Measurements from ENCODE around the gene DNAJC28. TPM values are rescaled to one million over a fixed set of nuclear protein-coding genes. Genes with fewer than 3 reads are reported as not detected.
"Not testable (repeated sequence)": the region's sequence is repeated elsewhere in the genome, so short reads cannot be mapped to it uniquely, and the experiment has no call there.

Gene DNAJC28
- total and polyA plus RNA-seq, 3 donors from 2014 or later, result 7.3 to 9.3 (median 9.3) TPM

- no peaks in the 10 kb centered on the region for H3K9me3 ChIP-seq
- TF ChIP-seq CTCF (IDR thresholded peaks at IDR 0.05) (no peak), POLR2A (IDR thresholded peaks at IDR 0.05) (no peak)
- no peaks in the 10 kb centered on the region for H3K27me3 ChIP-seq
- DNase-seq, result no peak
- H3K4me3 ChIP-seq, result no peak overlapping the region
- intact Hi-C loops (cut with DNase I; ENCODE audit: low total_unique reads), result no loop called here
- no peaks in the 10 kb centered on the region for H3K4me1 ChIP-seq
- no peak overlapping the region for H3K27ac ChIP-seq
- 89 to 100% methylated on average over 2 of the region's 2 CpGs for WGBS, 2 donors
- no peaks in the 10 kb centered on the region for H3K36me3 ChIP-seq (ENCODE audit: low read depth, missing control alignments)
These were observed 22.7 kb upstream of the DNAJC28 start for GRCh38 chr21:33514229-33514628.

GRCh38 chr21:33512481-33512880, 21.0 kb upstream of the DNAJC28 start:
- Histone ChIP-seq H3K4me1 (no peaks in the 10 kb centered on the region), H3K27ac (no peak overlapping the region), H3K27me3 (no peaks in the 10 kb centered on the region), H3K36me3 (ENCODE audit: low read depth, missing control alignments) (no peaks in the 10 kb centered on the region), H3K9me3 (no peaks in the 10 kb centered on the region), H3K4me3 (no peak overlapping the region)
- intact Hi-C loops (cut with DNase I; ENCODE audit: low total_unique reads), result no loop called here
- 88 to 94% methylated on average over 3 of the region's 3 CpGs for WGBS, 2 donors
- TF ChIP-seq CTCF (IDR thresholded peaks at IDR 0.05), result no peak
- no peak for DNase-seq

- TF ChIP-seq POLR2A (IDR thresholded peaks at IDR 0.05) (no peak), CTCF (IDR thresholded peaks at IDR 0.05) (no peak)
- Histone ChIP-seq H3K36me3 (ENCODE audit: low read depth, missing control alignments) (no peaks in the 10 kb centered on the region), H3K4me1 (no peaks in the 10 kb centered on the region), H3K27ac (no peak overlapping the region), H3K27me3 (no peaks in the 10 kb centered on the region), H3K4me3 (no peak overlapping the region), H3K9me3 (no peaks in the 10 kb centered on the region)
- WGBS, 2 donors, result 83 to 96% methylated on average over 4 of the region's 4 CpGs
- no peak for DNase-seq
- intact Hi-C loops (cut with DNase I; ENCODE audit: low total_unique reads), result no loop called here
These were observed 20.1 kb upstream of the DNAJC28 start for GRCh38 chr21:33511639-33512038.

GRCh38 chr21:33510826-33511225, 19.3 kb upstream of the DNAJC28 start:
- H3K27me3 ChIP-seq, result no peaks in the 10 kb centered on the region
- intact Hi-C loops (cut with DNase I; ENCODE audit: low total_unique reads), result no loop called here
- H3K9me3 ChIP-seq, result no peaks in the 10 kb centered on the region
- TF ChIP-seq CTCF (IDR thresholded peaks at IDR 0.05) (no peak), POLR2A (IDR thresholded peaks at IDR 0.05) (no peak)
- H3K4me3 ChIP-seq, result no peak overlapping the region
- WGBS, 2 donors, result 88 to 90% methylated on average over 8 of the region's 8 CpGs
- no peaks in the 10 kb centered on the region for H3K36me3 ChIP-seq (ENCODE audit: low read depth, missing control alignments)
- H3K4me1 ChIP-seq, result no peaks in the 10 kb centered on the region
- H3K27ac ChIP-seq, result no peak overlapping the region
- DNase-seq, result no peak

DNA sequence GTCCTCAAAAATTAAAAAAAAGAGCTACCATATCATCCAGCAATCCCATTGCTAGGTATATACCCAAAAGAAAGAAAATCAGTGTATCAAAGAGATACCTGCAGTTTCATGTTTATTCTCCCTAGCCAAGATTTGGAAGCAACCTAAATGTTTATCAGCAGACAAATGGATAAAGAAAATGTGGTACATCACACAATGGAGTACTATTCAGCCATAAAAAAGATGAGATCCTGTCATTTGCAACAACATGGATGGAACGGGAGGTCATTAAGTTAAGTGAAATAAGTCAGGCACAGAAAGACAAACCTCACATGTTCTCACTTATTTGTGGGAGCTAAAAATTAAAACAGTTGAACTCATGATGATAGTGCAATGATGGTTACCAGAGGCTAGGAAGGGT, 15.5 kb upstream of the DNAJC28 start:
- H3K4me1 ChIP-seq; H3K9me3 ChIP-seq; intact Hi-C loops (cut with DNase I; ENCODE audit: low total_unique reads); H3K27me3 ChIP-seq; DNase-seq; H3K36me3 ChIP-seq (ENCODE audit: low read depth, missing control alignments); H3K27ac ChIP-seq; H3K4me3 ChIP-seq: not testable (repeated sequence)
- 91 to 100% methylated on average over 1 of the region's 1 CpG for WGBS, 2 donors

All from testis (tissue), 3 donors.